Nephron progenitor cell (in vitro differentiated cells): ENCODE results near the gene TAS2R41.

Source experiments
- DNase-seq: peaks from one replicate; pipeline ENCODE4 v3.0.0; 2021
- H3K27ac Mint-ChIP-seq: 2 replicates; pipeline ENCODE4 v1.8.0; 2021; ENCODE audit warnings: mild to moderate bottlenecking, moderate library complexity, mixed read lengths
- H3K27me3 Mint-ChIP-seq: 2 replicates; pipeline ENCODE4 v1.8.0; 2021; ENCODE audit warnings: mild to moderate bottlenecking, low read depth, mixed read lengths; ENCODE audit not compliant: poor library complexity
- H3K36me3 Mint-ChIP-seq: 2 replicates; pipeline ENCODE4 v1.8.0; 2021; ENCODE audit warnings: low read depth, mixed read lengths
- H3K4me1 Mint-ChIP-seq: 2 replicates; pipeline ENCODE4 v1.8.0; 2021; ENCODE audit warnings: mixed read lengths
- H3K4me3 Mint-ChIP-seq: 2 replicates; pipeline ENCODE4 v1.8.0; 2021; ENCODE audit warnings: mild to moderate bottlenecking, moderate library complexity, mixed read lengths
- H3K9me3 Mint-ChIP-seq: 2 replicates; pipeline ENCODE4 v1.8.0; 2021; ENCODE audit warnings: mild to moderate bottlenecking, moderate library complexity, mixed read lengths
- TF ChIP-seq, protein P1 (sequence below): fragments of 200-600 bp; sonication (generic); IDR thresholded peaks from 2 replicates; pipeline ENCODE4 v1.5.0; 2021; ENCODE audit warnings: antibody characterized with exemption

Gene TAS2R41

DNA sequence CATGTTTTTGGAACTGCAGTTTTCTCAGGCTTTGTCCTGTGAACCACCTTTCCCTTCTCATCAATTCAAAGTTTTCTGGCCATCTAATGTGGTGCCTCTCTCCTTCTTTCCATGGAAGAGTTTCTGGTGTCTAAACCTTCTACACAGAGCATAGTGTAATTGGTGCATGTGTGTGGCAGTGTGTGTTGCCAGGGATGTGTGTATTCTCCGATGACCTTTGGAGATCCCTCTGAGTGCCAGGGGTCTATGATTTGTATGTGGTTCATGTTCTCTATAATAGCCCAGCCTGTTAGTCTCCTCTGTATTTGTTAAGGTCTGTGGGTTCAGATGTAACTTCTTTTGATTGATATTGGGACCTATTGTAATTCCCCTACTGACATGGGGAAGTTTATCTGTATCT lies 32.9 kb upstream of the TAS2R41 start:
- H3K27me3 Mint-ChIP-seq, result no peaks in the 10 kb centered on the region
- no peaks in the 10 kb centered on the region for H3K4me1 Mint-ChIP-seq
- H3K36me3 Mint-ChIP-seq, result no peaks in the 10 kb centered on the region
- TF ChIP-seq, protein P1, sequence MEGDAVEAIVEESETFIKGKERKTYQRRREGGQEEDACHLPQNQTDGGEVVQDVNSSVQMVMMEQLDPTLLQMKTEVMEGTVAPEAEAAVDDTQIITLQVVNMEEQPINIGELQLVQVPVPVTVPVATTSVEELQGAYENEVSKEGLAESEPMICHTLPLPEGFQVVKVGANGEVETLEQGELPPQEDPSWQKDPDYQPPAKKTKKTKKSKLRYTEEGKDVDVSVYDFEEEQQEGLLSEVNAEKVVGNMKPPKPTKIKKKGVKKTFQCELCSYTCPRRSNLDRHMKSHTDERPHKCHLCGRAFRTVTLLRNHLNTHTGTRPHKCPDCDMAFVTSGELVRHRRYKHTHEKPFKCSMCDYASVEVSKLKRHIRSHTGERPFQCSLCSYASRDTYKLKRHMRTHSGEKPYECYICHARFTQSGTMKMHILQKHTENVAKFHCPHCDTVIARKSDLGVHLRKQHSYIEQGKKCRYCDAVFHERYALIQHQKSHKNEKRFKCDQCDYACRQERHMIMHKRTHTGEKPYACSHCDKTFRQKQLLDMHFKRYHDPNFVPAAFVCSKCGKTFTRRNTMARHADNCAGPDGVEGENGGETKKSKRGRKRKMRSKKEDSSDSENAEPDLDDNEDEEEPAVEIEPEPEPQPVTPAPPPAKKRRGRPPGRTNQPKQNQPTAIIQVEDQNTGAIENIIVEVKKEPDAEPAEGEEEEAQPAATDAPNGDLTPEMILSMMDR, result no peak
- H3K4me3 Mint-ChIP-seq, result no peak overlapping the region
- DNase-seq, result no peak
- H3K9me3 Mint-ChIP-seq, result no peaks in the 10 kb centered on the region
- no peak overlapping the region for H3K27ac Mint-ChIP-seq

DNA sequence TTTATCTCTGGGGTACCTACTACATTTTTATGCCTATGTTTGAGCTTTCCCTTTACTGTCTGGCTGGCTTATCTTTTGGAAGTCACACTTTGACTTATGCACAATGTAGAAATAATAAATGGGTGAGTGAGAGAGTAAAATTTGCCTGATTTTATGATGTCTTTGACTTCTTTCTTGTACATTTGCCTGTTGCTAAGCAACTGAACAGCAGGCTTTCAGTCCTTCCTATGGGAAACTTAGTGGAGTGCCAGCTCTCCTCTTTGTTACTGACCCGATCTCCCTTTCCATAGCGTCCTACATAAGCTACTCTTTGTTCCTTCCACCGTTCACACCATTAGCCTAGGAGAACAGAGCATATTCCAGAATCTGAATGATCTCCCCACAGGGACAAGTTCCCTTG lies 30.2 kb upstream of the TAS2R41 start:
- no peaks in the 10 kb centered on the region for H3K9me3 Mint-ChIP-seq
- H3K27ac Mint-ChIP-seq, result no peak overlapping the region
- no peaks in the 10 kb centered on the region for H3K4me1 Mint-ChIP-seq
- H3K27me3 Mint-ChIP-seq, result peaks cover 3% of the 10 kb centered on the region
- H3K36me3 Mint-ChIP-seq, result no peaks in the 10 kb centered on the region
- DNase-seq, result no peak
- TF ChIP-seq, protein P1, result no peak
- no peak overlapping the region for H3K4me3 Mint-ChIP-seq

DNA sequence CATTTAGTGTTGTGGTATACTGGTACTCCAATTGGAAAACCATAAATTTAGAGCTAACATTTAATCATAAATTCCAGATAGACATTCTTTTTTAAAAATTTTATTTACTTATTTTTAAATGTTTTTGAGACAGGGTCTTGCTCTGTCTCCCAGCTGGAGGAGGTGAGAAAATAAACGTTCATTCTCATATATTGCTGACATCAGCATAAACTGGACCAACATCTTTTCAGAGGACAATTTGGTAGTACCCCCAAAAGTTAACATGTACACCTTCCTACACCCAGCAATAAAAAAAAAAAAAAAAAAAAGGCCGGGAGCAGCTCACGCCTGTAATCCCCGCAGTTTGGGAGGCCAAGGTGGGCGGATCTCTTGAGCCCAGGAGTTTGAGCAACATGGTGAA lies 29.2 kb upstream of the TAS2R41 start:
- peaks cover 4% of the 10 kb centered on the region for H3K27me3 Mint-ChIP-seq
- H3K9me3 Mint-ChIP-seq, result no peaks in the 10 kb centered on the region
- no peak for DNase-seq
- no peaks in the 10 kb centered on the region for H3K36me3 Mint-ChIP-seq
- H3K4me3 Mint-ChIP-seq, result no peak overlapping the region
- H3K27ac Mint-ChIP-seq, result no peak overlapping the region
- TF ChIP-seq, protein P1, result no peak
- no peaks in the 10 kb centered on the region for H3K4me1 Mint-ChIP-seq

DNA sequence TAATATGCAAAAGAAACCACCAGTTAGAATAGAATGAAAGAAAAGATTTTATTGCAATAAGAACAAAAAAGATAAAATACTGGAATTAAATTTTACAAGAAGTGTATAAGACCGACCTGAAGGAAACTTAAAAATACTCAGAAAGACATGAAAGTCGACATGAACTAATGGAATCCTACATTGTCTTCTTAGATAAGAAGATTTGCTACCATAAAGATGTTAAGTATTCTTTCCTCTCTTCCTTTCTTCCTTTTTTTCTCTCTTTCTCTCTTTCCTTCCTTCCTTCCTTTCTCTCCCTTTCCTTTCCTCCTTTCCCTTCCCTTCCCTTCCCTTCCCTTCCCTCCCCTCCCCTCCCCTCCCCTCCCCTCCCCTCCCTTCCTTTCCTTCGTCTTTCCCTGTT lies 27.9 kb upstream of the TAS2R41 start:
- no peaks in the 10 kb centered on the region for H3K36me3 Mint-ChIP-seq
- peaks cover 4% of the 10 kb centered on the region for H3K27me3 Mint-ChIP-seq
- H3K4me3 Mint-ChIP-seq, result no peak overlapping the region
- H3K27ac Mint-ChIP-seq, result no peak overlapping the region
- TF ChIP-seq, protein P1, result no peak
- H3K4me1 Mint-ChIP-seq, result no peaks in the 10 kb centered on the region
- DNase-seq, result no peak
- H3K9me3 Mint-ChIP-seq, result no peaks in the 10 kb centered on the region

DNA sequence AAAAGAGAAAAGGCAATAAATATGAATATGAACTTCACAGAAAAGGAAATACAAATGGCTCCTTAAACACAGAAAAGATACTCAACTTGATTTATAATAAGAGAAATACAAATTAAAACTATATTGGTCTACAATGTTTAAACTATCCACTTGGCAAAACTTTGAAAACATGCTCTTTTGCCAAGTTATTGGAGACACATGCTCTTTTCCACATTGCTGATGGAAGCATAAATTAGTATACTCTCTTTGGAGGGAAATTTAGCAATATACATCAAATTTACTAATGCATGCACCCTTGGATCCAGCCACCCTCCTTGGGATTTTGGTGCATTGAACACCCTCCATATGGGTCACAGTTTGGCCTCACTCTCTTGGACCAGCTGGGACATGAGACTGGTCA lies 26.6 kb upstream of the TAS2R41 start:
- DNase-seq, result no peak
- H3K4me3 Mint-ChIP-seq, result no peak overlapping the region
- H3K36me3 Mint-ChIP-seq, result no peaks in the 10 kb centered on the region
- H3K9me3 Mint-ChIP-seq, result no peaks in the 10 kb centered on the region
- no peak overlapping the region for H3K27ac Mint-ChIP-seq
- H3K27me3 Mint-ChIP-seq, result peaks cover 6% of the 10 kb centered on the region
- TF ChIP-seq, protein P1, result no peak
- no peaks in the 10 kb centered on the region for H3K4me1 Mint-ChIP-seq

DNA sequence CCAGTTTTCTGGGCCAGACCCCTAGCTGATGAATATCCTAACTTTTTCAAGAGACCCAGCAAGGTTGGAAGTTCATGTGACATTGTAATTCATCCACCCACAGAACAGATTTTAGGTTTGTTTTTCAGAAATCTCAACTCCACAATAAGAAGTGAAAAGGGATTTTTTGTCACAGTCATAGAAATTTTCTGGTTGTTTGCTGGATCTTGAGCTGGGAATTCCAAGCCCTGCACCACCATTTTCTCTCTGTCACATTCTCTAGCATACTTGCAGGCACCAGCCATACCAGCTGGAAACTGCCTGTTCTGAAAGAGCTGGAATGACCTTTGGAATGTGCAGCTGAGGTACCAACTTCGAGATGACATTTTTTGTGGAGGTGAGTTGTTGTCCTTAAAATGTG lies 25.9 kb upstream of the TAS2R41 start:
- Mint-ChIP-seq H3K27me3 (peaks cover 8% of the 10 kb centered on the region), H3K4me1 (no peaks in the 10 kb centered on the region), H3K27ac (no peak overlapping the region), H3K9me3 (no peaks in the 10 kb centered on the region), H3K36me3 (no peaks in the 10 kb centered on the region), H3K4me3 (no peak overlapping the region)
- TF ChIP-seq, protein P1, result no peak
- no peak for DNase-seq
